ENCODE data around the gene DERL3. TPM values are rescaled to one million over a fixed set of nuclear protein-coding genes. Genes with fewer than 3 reads are reported as not detected.

DERL3 gene
- total RNA-seq, 1 donor from 2014 or later, result 0.12 TPM

DNA sequence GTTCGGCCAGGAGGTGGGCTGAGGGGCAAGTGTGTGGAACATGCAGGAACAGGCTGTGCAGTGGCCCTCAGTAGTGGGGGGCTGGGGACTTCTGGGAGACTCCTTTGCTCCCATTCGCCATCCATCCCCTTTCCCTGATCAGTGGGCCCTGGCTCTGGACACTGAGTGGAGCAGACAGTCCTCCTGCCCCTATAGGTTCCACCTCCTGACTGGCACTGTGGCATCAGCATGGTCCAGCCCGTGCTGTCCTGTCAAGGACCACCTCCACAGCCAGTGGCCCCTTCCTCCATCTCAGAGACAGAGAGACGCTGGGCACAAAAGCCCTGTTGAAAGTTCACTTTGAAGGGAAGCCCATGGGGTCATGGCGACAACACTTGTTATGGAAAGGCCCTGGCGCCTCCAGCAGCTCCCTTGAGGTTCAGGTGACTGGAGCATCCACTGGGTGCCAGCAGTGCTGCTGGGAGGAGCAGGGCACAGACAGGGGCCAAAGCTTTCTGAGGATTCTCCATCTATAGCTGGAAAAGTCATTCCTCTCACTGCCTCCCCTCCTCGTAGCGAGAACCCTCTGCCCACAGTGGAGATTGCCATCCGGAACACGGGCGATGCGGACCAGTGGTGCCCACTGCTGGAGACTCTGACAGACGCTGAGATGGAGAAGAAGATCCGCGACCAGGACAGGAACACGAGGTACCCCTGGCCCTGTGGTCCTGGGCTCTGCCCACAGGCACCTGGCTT lies 5.6 kb downstream of the DERL3 start:
- no peak for DNase-seq (ENCODE audit: extremely low read depth, low read depth, low spot score)

DNA sequence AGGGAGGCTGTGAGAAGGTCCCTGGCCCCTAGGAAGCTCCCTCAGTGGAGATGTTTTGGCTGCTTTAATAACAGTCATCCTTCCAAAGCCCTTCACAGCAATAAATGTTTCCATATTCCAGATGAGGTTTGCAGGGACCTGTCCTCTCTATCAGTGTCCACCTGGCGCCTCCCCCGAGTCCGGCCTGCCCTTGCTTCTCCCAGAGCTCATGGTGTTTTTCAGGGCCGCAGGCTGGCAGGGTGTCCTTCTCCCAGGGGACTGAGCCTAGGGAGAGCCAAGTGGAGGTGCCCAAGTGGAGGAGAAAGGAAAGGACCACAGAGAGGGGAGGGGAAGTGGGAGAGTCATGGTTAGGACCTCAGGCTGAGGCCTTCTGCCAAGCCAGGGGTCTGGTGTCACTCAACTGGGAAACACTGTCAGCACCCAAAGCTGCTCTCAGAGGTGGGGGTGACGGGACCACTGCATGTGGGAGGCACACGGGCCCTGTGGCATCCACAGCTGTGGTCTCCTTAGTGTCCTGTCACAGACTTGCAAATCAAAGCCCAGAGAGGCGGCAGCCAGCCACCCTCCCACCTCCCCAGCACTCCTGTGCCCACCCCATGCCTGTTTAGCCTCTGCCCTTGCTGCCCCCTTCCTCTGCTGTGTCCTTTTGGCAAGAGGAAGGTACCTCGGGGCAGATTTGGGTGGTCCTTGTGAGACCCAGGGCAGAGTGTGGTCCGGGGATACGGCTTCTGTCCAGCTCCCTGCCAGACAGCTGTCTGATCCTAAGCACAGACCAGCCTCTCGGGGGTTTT lies 6.4 kb downstream of the DERL3 start:
- no peak for DNase-seq (ENCODE audit: extremely low read depth, low read depth, low spot score)

DNA sequence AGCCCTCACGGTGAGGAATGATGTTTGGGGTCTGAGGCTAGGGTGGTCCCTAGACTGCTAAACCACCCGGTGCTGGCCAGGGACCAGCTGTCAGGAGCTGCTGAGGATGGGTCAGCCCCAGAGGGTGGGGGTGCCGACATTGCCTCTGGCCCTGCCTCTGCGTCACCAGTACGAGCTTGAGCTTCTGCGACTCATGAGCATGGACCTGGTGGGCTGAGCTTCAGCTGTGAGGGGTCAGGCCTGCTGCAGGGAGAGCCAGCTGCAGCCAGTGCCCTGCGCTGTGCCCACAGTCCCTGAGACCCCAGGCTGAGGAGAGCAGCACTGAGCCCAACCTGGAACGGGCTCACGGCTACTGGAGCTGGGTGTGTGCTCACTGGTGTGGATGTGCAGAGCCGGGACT lies 7.0 kb downstream of the DERL3 start:
- no peak for DNase-seq (ENCODE audit: extremely low read depth, low read depth, low spot score)

DNA sequence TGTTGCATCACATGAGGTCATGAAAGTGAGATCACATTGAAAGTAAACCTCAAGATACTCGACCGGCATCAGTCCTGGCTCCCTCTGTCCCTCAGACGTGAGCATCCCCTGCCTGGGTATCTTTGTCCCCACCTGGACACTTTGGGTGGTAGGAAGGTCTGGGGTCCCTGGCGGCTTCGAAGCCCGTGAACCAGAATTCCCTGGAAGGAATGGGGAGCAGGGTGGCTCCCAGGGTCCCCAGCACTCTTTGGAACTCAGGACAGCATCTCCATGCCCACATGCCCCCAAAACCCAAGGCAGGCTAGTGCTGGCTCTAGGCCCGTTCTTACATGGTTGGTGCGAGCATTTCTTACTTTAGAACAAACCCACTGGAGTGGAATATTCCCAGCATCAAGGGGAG lies 7.5 kb downstream of the DERL3 start:
- no peak for DNase-seq (ENCODE audit: extremely low read depth, low read depth, low spot score)

DNA sequence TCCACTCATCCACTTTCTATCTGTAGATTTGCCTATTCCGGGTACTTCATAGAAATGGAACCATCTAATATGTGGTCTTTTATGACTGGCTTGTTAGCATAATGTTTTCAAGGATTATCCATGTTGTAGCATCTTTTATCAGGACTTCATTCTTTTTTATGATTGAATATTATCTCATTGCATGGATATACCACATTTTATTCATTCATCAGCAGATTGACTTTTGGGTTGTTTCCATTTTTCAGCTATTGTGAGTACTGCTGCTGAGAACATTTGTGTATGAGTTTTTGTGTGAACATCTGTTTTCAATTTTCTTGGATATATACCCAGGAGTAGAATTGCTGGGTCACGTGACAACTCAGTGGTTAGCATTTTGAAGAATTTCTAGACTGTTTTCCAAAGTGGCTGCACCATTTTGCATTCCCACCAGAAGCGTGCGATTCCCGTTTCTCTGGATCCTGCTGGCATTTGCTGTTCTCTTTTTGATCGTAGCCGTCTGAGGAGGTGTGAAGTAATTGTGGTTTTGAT lies 8.9 kb downstream of the DERL3 start:
- DNase-seq (ENCODE audit: extremely low read depth, low read depth, low spot score), result no peak

- no peak for DNase-seq (ENCODE audit: extremely low read depth, low read depth, low spot score)
Observed at GRCh38 chr22:23828800-23829680, 9.8 kb downstream of the DERL3 start.

DNA sequence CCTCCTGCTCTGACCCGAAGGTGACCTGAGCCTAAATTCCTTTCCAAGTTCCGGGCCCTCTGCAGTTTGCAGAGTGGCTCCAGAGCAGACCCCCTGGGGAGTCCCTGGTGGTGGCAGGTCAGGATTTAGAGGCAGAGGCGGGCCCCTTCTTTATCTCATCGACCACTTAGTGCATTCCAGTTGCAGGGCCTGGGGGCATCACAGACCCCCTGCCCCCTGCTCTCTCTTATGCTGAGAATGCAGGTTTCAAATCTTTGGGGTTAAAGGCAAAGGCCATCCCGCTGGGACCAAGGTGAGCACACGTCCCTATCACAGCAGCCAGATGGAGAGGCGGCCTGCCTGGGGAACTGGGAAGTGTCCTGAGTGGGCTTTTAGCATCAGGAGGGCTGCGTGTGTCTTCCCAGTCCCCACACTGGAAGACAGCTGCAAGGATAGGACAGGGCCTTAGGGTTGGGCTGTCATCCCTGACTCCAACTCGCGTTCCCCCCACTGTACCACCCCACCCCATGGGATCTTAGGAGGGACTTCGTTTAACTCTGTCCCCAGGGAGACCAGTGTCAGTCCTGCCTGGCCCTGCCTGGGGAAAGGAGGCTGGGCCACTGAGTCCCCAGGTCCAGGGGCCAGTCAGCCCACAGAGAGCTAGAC lies 11.3 kb downstream of the DERL3 start:
- no peak for DNase-seq (ENCODE audit: extremely low read depth, low read depth, low spot score)

- no peak for DNase-seq (ENCODE audit: extremely low read depth, low read depth, low spot score)
Observed at GRCh38 chr22:23826510-23827350, 12.1 kb downstream of the DERL3 start.

DNA sequence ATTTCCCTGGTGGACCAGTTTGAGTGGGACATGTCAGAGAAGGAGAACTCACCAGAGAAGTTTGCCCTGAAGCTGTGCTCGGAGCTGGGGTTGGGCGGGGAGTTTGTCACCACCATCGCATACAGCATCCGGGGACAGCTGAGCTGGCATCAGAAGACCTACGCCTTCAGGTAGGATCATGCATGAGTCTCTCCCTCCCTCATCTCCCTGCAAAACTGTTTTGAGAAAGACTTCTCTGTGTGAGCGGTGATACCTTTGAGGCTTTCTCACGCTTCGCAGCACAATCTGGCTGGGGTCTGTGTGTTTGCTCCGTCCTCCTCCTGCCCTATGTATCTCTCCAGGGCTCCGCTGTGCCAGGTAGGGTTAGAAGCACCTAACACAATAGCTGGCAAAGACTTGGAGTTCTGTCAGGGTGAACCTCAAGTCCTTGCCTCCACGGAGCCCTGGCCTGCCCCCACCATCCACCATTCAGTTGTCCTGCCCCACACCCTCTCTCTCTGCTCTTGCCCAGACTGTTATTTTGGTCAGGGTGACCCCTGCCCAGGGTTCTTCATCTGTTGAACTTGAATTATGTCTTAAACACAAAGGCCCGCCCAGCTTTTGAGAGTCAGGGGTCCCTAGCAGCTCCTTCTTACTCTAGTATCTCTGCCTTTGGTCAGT lies 13.4 kb downstream of the DERL3 start:
- DNase-seq (ENCODE audit: extremely low read depth, low read depth, low spot score), result no peak

DNA sequence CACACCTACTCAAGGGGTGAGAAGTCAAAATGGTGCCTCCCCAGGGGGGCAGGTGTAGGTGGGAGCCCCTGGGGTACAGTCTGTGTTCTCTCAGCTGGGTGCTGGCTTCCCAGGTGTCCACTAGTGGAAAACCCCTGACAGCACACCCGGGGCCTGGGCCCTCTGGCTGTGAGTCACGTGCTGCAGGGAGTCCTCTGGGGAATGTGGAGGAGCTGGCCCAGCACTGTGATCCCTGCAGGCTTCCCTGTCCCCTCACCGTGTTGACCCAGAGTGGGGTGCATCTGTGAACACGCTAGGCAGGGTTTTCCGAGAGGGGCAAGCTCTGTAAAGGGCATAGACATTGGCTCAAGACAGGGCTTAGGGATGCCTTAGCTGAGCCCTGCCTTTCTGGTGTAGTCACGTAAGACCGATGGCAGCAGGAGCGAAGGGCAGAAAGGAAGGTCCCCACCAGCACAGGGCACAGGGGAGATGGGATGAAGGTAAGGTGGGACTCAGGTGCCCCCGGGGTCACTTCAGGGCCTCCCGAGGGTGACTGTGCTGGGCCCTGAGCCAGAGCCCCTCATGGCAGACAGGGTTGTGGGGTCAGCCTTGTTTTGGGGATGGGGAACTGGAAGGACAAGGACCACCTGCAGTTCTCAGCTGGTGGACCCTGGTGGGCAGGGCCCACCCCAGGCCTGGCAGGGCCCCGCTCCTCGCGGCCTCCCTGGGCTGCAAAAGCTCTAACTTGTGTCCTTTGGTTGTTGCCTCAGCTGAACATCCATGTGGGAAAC lies 14.1 kb downstream of the DERL3 start:
- no peak for DNase-seq (ENCODE audit: extremely low read depth, low read depth, low spot score)

DNA sequence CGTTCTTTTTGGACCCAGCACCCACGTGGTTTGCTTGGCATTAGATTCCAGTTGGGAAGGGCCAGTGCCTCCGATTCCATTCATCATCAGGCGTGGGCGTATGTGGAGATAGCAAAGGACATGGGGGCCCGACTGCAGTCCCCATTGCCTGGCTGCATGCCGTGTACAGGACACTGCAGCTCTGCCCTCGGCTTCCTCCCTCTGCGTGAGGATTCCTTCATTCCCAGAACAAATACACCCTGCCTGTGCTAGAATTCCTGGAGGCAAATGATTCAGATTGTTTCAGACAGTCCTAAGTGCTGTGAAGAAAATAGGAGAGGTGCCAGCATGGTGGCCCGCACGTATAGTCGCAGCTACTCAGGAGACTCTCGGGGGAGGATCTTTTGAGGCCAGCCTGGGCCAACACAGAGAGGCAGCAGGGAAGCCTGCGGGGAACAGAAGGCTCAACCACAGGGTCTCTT lies 15.4 kb downstream of the DERL3 start:
- no peak for DNase-seq (ENCODE audit: extremely low read depth, low read depth, low spot score)

DNA sequence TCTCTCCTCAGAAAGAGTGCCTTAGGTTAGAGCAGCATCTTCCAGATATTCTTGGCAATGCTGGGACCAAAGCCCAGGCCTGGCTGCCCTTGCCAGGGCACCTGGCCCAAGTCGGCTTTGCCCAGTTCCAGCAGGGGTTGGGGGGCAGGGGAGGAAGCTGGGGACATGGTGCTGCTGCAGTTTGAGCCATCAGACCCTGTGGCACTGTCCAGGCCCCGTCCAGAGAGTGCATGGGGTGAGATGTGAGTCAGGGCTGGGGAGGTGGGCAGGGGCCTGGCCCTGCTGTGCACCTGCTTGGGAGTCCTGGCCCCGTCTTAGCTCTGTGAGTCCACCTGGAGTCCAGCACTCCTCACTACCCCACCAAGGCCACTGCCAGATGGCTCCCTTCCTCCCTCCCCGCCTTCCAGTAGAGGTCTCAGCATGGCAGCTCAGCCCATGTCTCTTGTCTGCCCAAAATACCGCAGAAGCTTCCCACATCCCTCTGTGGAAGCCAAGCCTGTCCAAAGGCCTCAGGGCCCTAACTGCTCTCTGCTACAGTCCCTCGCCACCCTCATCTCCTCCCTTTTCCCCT lies 16.6 kb downstream of the DERL3 start:
- DNase-seq (ENCODE audit: extremely low read depth, low read depth, low spot score), result no peak

GRCh38 chr22:23820748-23821211 lies 18.0 kb downstream of the DERL3 start:
- no peak for DNase-seq (ENCODE audit: extremely low read depth, low read depth, low spot score)

DNA sequence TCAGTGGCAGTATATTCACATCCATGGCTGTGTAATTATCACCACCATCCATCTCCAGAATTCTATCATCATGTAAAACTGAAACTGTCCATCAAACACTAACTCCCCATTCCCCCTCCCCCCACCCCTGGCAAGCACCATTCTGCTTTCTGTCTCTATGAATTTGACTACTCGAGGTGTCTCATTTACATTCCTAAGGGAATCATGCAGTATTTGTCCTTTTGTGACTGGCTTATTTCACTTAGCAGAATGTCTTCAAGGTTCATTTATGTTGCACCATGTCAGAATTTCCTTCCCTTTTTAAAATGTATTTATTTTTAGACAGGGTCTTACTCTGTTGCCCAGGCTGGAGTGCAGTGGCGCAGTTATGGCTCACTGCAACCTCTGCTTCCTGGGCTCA lies 20.3 kb downstream of the DERL3 start:
- no peak for DNase-seq (ENCODE audit: extremely low read depth, low read depth, low spot score)

DNA sequence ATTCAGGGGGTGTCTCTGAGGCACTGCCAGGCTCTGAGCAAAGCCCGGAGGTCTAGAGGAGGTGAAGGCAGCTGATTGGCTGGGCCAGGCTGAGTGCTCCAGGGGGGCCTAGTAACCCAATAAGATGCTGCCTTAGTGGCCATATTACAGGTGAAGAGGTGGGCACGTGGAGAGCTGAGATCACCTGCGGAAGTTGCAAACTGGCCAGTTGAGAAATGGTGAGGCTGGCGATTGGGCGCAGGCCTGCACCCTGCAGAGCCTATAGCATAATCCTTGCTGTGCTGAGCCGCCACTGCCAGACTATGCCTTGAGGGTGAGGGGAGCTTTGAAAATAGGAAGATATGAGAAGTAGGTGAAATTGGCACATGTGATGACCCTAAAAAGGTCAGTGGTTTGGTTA lies 21.7 kb downstream of the DERL3 start:
- DNase-seq (ENCODE audit: extremely low read depth, low read depth, low spot score), result no peak

DNA sequence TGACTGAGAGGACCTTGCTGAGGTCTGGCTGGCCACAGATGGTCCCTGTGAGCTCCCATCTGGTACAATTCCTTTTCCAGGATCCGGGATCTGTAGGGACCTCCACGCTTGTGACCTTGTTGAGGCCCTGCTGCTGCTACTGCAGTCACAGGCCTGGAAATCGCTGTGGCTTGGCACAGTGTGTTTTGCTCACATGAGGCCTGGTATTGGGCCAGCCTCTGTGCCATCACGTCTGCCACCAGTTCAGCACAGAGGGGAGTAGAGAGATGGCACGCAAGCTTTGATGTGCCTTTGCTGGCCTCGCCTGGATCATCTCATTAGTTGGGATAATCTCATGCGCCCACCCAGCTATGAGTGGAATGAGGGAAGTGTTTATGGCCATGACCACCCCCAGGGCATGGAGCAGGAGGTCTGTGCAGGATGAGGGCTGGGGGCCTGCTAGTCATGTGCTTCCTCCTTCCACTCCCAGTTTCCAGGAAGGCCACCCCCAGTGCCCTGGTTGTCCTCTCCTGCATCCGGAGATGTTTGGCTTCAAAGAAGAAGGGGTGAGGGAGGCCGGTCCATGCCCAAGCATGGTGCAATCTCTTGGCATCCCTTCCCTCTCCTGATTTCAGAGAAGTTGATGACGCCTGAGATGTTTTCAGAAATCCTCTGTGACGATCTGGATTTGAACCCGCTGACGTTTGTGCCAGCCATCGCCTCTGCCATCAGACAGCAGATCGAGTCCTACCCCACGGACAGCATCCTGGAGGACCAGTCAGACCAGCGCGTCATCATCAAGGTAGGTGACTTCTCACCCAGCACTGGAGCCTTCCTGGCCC lies 22.4 kb downstream of the DERL3 start:
- no peak for DNase-seq (ENCODE audit: extremely low read depth, low read depth, low spot score)

GRCh38 chr22:23815541-23816155 lies 23.2 kb downstream of the DERL3 start:
- DNase-seq (ENCODE audit: extremely low read depth, low read depth, low spot score), result no peak
